HFF-Myc (cell line): Measurements from ENCODE around the gene PCNT.

Experiments used
- DNase-seq: peaks from one replicate; pipeline ENCODE4 v3.0.0-alpha.2; 2011; ENCODE audit warnings: low read depth; ENCODE audit errors: extremely low read depth
- H3K4me3 ChIP-seq: replicated peaks from 2 replicates; pipeline ENCODE4 v1.5.1; 2011; ENCODE audit warnings: low read depth, mild to moderate bottlenecking, control low read depth, low read length
- TF ChIP-seq, protein P1 (sequence below): IDR thresholded peaks from 2 replicates; pipeline ENCODE4 v1.5.1; 2012; ENCODE audit warnings: mild to moderate bottlenecking, low read depth, low read length, control low read depth; ENCODE audit errors: missing control alignments

The PCNT gene

GRCh38 chr21:46324390-46325072 is 575 bp downstream of the PCNT start:
- H3K4me3 ChIP-seq: peak overlapping the region; percentile 95
- DNase-seq: no peak
- TF ChIP-seq, protein P1, sequence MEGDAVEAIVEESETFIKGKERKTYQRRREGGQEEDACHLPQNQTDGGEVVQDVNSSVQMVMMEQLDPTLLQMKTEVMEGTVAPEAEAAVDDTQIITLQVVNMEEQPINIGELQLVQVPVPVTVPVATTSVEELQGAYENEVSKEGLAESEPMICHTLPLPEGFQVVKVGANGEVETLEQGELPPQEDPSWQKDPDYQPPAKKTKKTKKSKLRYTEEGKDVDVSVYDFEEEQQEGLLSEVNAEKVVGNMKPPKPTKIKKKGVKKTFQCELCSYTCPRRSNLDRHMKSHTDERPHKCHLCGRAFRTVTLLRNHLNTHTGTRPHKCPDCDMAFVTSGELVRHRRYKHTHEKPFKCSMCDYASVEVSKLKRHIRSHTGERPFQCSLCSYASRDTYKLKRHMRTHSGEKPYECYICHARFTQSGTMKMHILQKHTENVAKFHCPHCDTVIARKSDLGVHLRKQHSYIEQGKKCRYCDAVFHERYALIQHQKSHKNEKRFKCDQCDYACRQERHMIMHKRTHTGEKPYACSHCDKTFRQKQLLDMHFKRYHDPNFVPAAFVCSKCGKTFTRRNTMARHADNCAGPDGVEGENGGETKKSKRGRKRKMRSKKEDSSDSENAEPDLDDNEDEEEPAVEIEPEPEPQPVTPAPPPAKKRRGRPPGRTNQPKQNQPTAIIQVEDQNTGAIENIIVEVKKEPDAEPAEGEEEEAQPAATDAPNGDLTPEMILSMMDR: no peak

DNA sequence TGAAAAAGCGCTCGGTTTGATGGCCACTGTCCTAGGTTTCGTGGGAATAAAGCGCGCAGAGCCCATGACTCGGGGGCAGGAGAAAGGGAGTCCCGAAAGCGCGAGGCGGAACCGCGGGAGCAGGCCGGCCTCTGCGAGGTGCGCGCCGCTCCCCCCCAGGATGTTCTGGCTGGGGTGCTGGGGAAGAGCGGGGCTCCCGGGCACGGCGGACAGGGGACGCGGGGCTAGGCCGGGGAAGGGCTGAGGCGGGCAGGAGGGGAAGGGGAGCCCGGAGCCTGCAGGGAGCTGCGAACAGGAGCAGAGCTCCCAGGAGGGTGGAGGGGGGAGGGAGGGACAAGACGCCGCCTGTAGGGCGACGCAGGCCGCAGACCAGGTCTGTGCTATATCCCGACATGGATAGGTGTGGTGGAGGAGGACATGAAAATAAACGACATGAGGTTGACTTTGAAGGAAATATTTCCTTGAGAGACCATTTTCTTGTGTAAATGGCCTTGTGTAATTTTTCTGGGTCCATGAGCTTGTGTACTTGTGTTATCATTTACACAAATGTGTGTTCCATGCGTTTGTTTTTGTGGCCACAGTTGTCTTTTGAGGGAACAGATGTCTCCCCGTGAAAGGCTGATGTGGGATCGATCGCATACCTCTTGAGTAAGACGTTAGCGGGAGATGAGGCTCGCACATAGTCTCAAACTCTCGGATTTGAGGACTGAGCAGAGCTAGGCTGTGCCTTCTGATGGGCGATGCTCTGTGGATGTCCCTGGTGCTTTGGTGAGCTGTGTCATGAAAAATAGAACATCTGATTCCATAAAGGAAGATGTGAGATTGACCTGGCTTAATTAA is 1.3 kb downstream of the PCNT start:
- DNase-seq: no peak
- H3K4me3 ChIP-seq: peak overlapping the region; percentile 95
- TF ChIP-seq, protein P1: peak; percentile 21

DNA sequence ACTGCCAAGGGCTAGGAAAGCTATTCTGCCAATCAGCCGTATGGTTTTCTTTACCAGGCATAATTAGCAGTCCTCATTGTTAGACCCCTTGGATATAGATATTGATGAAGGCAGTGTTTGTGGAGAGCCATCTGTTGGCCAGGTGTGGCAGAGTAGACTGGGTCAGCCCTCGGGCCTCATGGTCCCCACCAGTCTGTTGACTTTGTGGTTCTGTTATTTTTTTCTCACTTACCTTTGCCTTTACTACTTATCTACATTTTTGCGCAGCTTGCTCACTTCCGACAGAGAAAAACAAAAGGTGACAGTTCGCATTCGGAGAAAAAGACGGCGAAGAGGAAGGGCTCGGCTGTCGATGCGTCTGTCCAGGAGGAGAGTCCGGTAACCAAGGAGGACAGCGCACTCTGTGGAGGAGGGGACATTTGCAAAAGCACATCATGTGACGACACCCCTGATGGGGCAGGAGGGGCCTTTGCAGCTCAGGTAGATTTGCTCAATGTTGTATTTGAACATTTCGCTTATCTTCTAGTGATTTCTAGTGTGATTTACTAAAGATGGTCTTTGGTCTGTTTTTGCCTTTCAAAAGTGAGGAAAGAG is 2.3 kb downstream of the PCNT start:
- peak overlapping the region; percentile 95 for H3K4me3 ChIP-seq
- TF ChIP-seq, protein P1: no peak
- DNase-seq: no peak

- TF ChIP-seq, protein P1: no peak
- DNase-seq: no peak
- no peak overlapping the region for H3K4me3 ChIP-seq
Measured at GRCh38 chr21:46327711-46328110, 3.8 kb downstream of the PCNT start.

- no peak for DNase-seq
- H3K4me3 ChIP-seq: no peak overlapping the region
- TF ChIP-seq, protein P1: no peak
Measured at GRCh38 chr21:46328151-46328550, 4.2 kb downstream of the PCNT start.

DNA sequence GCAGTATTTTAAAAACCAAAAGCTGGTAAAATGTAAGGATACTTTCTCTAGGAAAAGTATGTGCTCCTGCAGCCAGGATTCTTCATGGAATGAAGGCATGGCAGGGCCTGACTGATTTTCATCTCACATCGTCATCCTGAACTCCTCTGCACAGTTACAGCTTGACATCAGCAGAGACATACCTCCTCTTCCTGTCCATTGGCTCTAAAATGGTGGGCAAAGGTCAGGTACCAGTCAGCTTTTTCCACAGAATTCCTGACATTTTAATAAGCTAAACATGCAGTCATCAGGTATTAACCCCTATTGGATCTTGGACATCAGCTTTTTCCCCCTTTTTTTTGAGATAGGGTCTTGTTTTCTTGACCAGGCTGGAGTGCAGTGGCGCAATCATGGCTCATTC is 5.8 kb downstream of the PCNT start:
- DNase-seq: no peak
- no peak overlapping the region for H3K4me3 ChIP-seq
- TF ChIP-seq, protein P1: no peak
